HG02981 (cell line): Measurements from ENCODE around the gene CA7.
"Not testable (repeated sequence)": the region's sequence is repeated elsewhere in the genome, so short reads cannot be mapped to it uniquely, and the experiment has no call there.

Experiments
- ATAC-seq: cut with Tn5 transposase; IDR thresholded peaks from one replicate; pipeline ENCODE4 v1.9.1; 2021; ENCODE audit warnings: mild to moderate bottlenecking, moderate library complexity; ENCODE audit not compliant: unreplicated experiment

Gene CA7

GRCh38 chr16:66895999-66896398, 51.8 kb downstream of the CA7 start:
- no peak for ATAC-seq

GRCh38 chr16:66896682-66897081, 52.5 kb downstream of the CA7 start:
- ATAC-seq, result not testable (repeated sequence)

DNA sequence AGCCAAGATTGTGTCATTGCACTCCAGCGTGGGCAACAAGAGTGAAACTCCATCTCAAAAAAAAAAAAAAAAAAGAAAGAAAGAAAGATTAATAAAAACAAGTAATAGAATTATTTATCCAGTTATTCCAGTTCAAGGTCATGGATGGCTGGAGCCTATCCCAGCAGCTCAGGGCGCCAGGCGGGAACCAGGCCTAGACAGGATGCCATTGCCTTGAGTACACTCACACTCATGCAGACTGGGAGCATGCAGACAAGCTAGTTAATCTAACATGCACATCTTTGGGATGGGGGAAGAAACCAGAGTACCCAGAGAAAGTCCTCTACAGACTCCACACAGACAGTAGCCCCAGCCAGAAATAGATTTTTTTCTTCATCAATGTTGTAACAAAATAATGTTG, 54.0 kb downstream of the CA7 start:
- ATAC-seq, result no peak

DNA sequence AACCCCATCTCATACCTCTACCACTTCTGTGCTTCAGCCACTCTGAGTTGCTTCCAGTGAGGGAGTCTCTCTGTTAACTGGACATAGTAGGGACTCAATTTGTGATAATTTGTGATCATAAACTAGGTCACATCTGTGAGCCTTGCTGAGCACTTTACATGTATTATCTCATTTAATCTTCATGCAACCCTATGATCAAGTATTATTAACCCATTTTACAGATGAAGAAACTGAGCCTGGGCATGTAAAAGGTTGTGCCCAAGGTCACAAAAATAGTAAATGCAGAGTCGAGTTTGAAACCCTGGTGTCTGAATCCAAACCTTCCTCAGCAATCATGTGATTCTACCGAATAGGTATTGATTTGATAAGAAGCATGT, 54.7 kb downstream of the CA7 start:
- ATAC-seq, result no peak

DNA sequence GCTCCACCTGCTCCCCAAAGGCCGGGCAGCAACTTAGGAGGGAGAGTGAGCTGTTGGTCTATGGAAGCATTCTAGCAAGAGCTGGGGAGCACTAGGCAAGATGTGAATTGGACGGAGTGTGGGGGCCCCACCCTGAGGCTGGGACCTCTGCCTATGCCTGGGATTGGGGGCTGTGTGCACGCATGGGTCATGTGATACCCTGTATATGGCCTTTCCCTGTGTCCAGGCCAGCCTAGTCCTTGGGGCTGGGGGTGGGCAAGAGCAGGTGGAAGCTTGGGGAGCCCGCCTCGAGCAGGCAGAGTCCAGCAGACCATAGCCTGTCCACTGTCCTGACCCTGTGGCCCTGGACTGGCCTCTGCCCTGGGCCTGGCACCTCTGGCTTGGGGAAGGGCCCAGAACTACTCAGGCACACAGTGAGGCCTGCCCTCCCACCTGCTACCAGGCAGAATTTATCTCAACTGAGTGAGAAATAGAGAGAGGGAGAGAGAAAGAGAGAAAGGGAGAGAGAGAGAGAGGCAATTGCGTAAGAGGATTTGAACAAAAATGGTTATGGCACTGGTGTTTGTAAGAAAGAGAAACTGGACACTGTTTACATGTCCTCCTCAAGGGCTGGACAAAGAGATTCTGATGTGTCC, 55.2 kb downstream of the CA7 start:
- no peak for ATAC-seq

GRCh38 chr16:66899945-66900710, 55.9 kb downstream of the CA7 start:
- no peak for ATAC-seq

DNA sequence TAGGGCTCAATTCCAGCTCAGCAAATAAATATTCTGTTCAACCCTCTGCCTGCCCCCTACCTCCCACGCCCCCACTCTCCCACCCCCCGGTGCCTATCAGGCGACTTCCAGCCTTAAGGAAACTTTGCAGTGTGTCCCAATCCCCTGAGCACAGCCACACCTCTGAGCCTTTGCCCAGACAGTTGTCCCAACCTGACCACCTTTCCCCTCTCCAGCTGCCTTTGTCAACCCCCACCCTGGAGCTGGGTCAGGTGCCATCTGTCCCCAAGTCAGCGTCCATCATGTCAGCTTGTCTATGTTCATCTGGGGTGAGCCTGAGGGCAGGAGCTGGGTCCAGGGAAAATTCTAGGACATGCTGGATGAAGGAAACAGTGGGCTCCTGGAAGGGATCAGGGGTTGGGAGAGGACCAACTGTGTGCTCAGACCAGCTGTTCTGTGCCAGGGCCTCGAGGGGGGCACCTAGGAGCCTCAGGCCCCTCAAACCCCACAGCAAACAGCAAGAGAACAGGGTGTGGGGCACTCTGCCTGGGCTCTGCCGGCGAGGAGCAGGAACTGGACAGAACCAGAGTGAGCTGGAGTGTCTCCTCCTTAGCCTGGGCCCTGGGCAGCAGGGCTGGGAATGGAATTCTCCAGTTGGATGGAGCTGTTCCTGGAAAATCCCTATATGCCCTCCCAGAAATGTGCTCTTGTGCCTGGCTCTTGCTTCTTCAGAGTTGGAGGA, 56.7 kb downstream of the CA7 start:
- no peak for ATAC-seq

GRCh38 chr16:66901626-66902025, 57.4 kb downstream of the CA7 start:
- no peak for ATAC-seq

DNA sequence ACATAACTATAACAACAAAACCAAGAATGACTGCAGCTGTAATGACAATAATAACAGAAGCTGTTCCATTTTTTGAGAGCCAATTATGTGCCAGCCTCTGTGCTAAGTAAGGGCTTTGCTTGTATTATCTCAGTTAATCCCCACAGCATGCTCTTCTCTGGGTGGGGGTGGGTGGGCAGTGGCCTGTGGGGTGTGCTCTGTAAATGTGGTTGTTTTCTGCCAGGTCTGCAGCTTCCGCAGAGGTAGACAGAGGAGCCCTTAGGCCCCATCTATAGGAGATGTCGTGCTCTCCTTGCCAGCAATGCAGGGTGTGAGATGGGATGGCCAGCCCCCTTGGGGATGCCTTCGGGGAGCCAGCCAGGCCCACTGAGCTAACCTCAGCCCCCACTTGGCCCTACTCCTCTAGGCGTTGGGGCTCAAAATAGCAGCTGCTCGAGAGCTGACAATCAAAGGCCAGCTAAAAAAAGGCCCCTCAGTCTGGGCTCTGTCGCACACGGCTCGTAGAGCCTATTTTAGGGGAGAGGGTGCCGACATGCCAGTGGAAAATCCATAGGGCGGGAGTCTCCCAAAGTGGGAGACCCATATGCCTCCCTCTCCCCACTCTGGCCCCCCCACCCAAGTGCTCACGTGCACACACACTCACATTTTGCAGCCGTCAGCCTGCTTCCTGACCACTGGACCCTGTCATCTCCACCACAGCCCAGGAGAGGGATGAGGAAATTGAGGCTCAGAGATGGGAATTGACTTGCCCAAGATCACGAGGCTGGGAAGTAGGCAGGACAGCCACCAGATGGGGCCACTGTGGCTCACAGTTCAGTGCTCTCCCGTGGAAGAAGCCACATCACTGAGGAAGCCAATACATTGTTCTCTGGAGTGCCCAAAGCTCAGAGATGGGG, 58.7 kb downstream of the CA7 start:
- ATAC-seq, result no peak
